GM12892 (cell line): Measurements from ENCODE around the gene MCC.

Experiments
- POLR2A ChIP-seq: IDR thresholded peaks from 2 replicates; pipeline ENCODE4 v1.6.1; 2011; ENCODE audit warnings: low read depth, low read length, control low read depth
- POLR2AphosphoS5 ChIP-seq: IDR thresholded peaks from 2 replicates; pipeline ENCODE4 v1.6.1; 2011; ENCODE audit warnings: low read depth, low read length, control low read depth
- TAF1 ChIP-seq: IDR thresholded peaks from 2 replicates; pipeline ENCODE4 v1.6.1; 2011; ENCODE audit warnings: low read depth, mild to moderate bottlenecking, control low read depth, low read length, borderline replicate concordance

GRCh38 chr5:113503146-113503545, 14.9 kb upstream of the MCC start:
- no peak for TF ChIP-seq POLR2A
- no peak for TF ChIP-seq TAF1
- no peak for TF ChIP-seq POLR2AphosphoS5
